H1 (cell line): ENCODE data around the gene TUBA1A. TPM values are rescaled to one million over a fixed set of nuclear protein-coding genes. Genes with fewer than 3 reads are reported as not detected.
"Not testable (repeated sequence)": the region's sequence is repeated elsewhere in the genome, so short reads cannot be mapped to it uniquely, and the experiment has no call there.

ENCODE experiments used
- CTCF ChIA-PET: fragments of 300-600 bp; sonication (Branson Sonifier 250); formaldehyde crosslinking; loops from one replicate; lab custom pipeline; 2021; ENCODE audit not compliant: partially characterized antibody; lab: Charles Lee
- POLR2A ChIA-PET: fragments of 300-600 bp; sonication (Branson Sonifier 250); formaldehyde crosslinking; loops from one replicate; lab custom pipeline; 2021; ENCODE audit warnings: inconsistent platforms; ENCODE audit not compliant: partially characterized antibody; lab: Charles Lee
- DNase-seq, 2 experiments: peaks; one replicate each; pipeline versions ENCODE4 v3.0.0 to v3.0.0-alpha.2; 2010 to 2022; ENCODE audit warnings: low spot score in 2 of 2, low read depth in 1 of 2, mixed read lengths in 1 of 2
- FAIRE-seq: peaks from 2 replicates; lab custom pipeline; 2011; peaks lifted over from hg19 to GRCh38; lab: Jason Lieb, UNC
- H2AFZ ChIP-seq: 2 replicates; pipeline ENCODE4 v1.8.1; 2012; ENCODE audit warnings: low read length, inconsistent platforms
- H2AK5ac ChIP-seq: 2 replicates; pipeline ENCODE4 v1.6.1; 2013; ENCODE audit warnings: low read depth, low read length
- H2BK120ac ChIP-seq: replicated peaks from 2 replicates; pipeline ENCODE3; 2013; ENCODE audit warnings: low read depth, low read length, inconsistent platforms
- H2BK12ac ChIP-seq: 2 replicates; pipeline ENCODE4 v1.6.1; 2013; ENCODE audit warnings: low read depth, low read length
- H2BK15ac ChIP-seq: 2 replicates; pipeline ENCODE4 v1.6.1; 2013; ENCODE audit warnings: low read length
- H2BK20ac ChIP-seq: 2 replicates; pipeline ENCODE4 v1.6.1; 2013; ENCODE audit warnings: low read length
- H2BK5ac ChIP-seq: 2 replicates; pipeline ENCODE4 v1.6.1; 2013; ENCODE audit warnings: low read depth, low read length
- H3K14ac ChIP-seq: 2 replicates; pipeline ENCODE4 v1.6.1; 2013; ENCODE audit warnings: inconsistent platforms; ENCODE audit not compliant: insufficient read length
- H3K18ac ChIP-seq: 2 replicates; pipeline ENCODE4 v1.6.1; 2013; ENCODE audit warnings: low read length; ENCODE audit errors: extremely low read depth
- H3K23ac ChIP-seq: 2 replicates; pipeline ENCODE4 v1.6.1; 2013; ENCODE audit warnings: inconsistent platforms; ENCODE audit not compliant: insufficient read length
- H3K23me2 ChIP-seq: 2 replicates; pipeline ENCODE4 v1.6.1; 2013; ENCODE audit warnings: low read depth, low read length
- H3K27ac ChIP-seq: 2 replicates; pipeline ENCODE4 v1.6.1; 2011; ENCODE audit warnings: low read depth, low read length, inconsistent platforms
- H3K27me3 ChIP-seq, 4 experiments: replicated peaks in 1 of 4; 1 replicate in 1 of 4; 2 replicates in 3 of 4; pipeline versions ENCODE4 v1.6.1 to v1.8.1; 2011 to 2013; ENCODE audit warnings: low read length in 3 of 4, mild to moderate bottlenecking in 3 of 4, inconsistent platforms in 2 of 4, mixed read lengths in 2 of 4, moderate library complexity in 1 of 4; ENCODE audit not compliant: control insufficient read depth in 3 of 4, insufficient read depth in 3 of 4; ENCODE audit errors: extremely low read depth in 1 of 4
- H3K36me3 ChIP-seq, 4 experiments: 2 replicates each; pipeline versions ENCODE4 v1.6.1 to v1.8.1; 2011 to 2013; ENCODE audit warnings: mild to moderate bottlenecking in 4 of 4, low read length in 3 of 4, moderate library complexity in 2 of 4, control low read depth in 1 of 4, inconsistent platforms in 1 of 4; ENCODE audit not compliant: insufficient read depth in 4 of 4, control insufficient read depth in 2 of 4
- H3K4ac ChIP-seq: replicated peaks from 2 replicates; pipeline ENCODE3; 2013; ENCODE audit warnings: low read length, low read depth, mixed read lengths, inconsistent platforms; ENCODE audit not compliant: insufficient read length
- H3K4me1 ChIP-seq, 4 experiments: replicated peaks in 1 of 4; 1 replicate in 1 of 4; 2 replicates in 3 of 4; pipeline versions ENCODE4 v1.6.1 to v1.8.1; 2011 to 2013; ENCODE audit warnings: low read length in 3 of 4, inconsistent platforms in 2 of 4, mixed read lengths in 1 of 4; ENCODE audit not compliant: insufficient read depth in 4 of 4, control insufficient read depth in 3 of 4
- H3K4me2 ChIP-seq, 2 experiments: 2 replicates each; pipeline versions ENCODE4 v1.6.1 to v1.8.1; 2011 to 2013; ENCODE audit warnings: low read depth in 2 of 2, low read length in 2 of 2, control low read depth in 1 of 2, inconsistent platforms in 1 of 2, mild to moderate bottlenecking in 1 of 2; ENCODE audit not compliant: insufficient read depth in 1 of 2
- H3K4me3 ChIP-seq, 4 experiments: fragments of 200-600, 300-600 bp in 1 of 4; sonication (generic), shearing (Covaris generic), sonication (Bioruptor Twin) in 1 of 4; 2 replicates each; pipeline versions ENCODE4 v1.5.1 to v1.8.1; 2011 to 2016; ENCODE audit warnings: low read length in 4 of 4, low read depth in 3 of 4, control low read depth in 2 of 4, inconsistent platforms in 2 of 4, mild to moderate bottlenecking in 2 of 4, mixed read lengths in 1 of 4, moderate library complexity in 1 of 4; ENCODE audit not compliant: insufficient read depth in 2 of 4; ENCODE audit errors: extremely low read depth in 1 of 4
- H3K56ac ChIP-seq: replicated peaks from 2 replicates; pipeline ENCODE3; 2013; ENCODE audit warnings: low read depth, mild to moderate bottlenecking, mixed read lengths, low read length, inconsistent platforms; ENCODE audit not compliant: insufficient read length
- H3K79me1 ChIP-seq: 2 replicates; pipeline ENCODE4 v1.6.1; 2013; ENCODE audit warnings: low read depth, low read length, control low read depth
- H3K79me2 ChIP-seq, 2 experiments: 2 replicates each; pipeline versions ENCODE4 v1.6.1 to v1.8.1; 2012 to 2013; ENCODE audit warnings: low read length in 2 of 2, mild to moderate bottlenecking in 2 of 2, inconsistent platforms in 1 of 2; ENCODE audit not compliant: insufficient read depth in 2 of 2, control insufficient read depth in 1 of 2
- H3K9ac ChIP-seq, 4 experiments: replicated peaks in 1 of 4; 1 replicate in 1 of 4; 2 replicates in 3 of 4; pipeline versions ENCODE4 v1.6.1 to v1.8.1; 2011 to 2013; ENCODE audit warnings: low read depth in 3 of 4, low read length in 3 of 4, control low read depth in 2 of 4, mild to moderate bottlenecking in 2 of 4, moderate library complexity in 2 of 4, inconsistent platforms in 1 of 4; ENCODE audit errors: extremely low read depth in 1 of 4
- H3K9me3 ChIP-seq, 2 experiments: 2 replicates each; pipeline versions ENCODE4 v1.6.1 to v1.8.1; 2012 to 2013; ENCODE audit warnings: mild to moderate bottlenecking in 2 of 2, moderate library complexity in 2 of 2, control low read depth in 1 of 2, inconsistent platforms in 1 of 2, low read depth in 1 of 2, low read length in 1 of 2, mixed read lengths in 1 of 2; ENCODE audit not compliant: insufficient read depth in 2 of 2
- H4K20me1 ChIP-seq, 2 experiments: replicated peaks in 1 of 2; 2 replicates each; pipeline versions ENCODE3 to v1.8.1; 2011 to 2013; ENCODE audit warnings: inconsistent platforms in 2 of 2, low read length in 2 of 2, mild to moderate bottlenecking in 1 of 2; ENCODE audit not compliant: insufficient read depth in 2 of 2, control insufficient read depth in 1 of 2
- H4K5ac ChIP-seq: 2 replicates; pipeline ENCODE4 v1.6.1; 2013; ENCODE audit warnings: low read length, low read depth, mixed read lengths, inconsistent platforms; ENCODE audit not compliant: insufficient read length
- H4K8ac ChIP-seq: 2 replicates; pipeline ENCODE4 v1.8.0; 2013; ENCODE audit warnings: mild to moderate bottlenecking, moderate library complexity, low read length, inconsistent platforms; ENCODE audit not compliant: insufficient read depth; ENCODE audit errors: extremely low read depth
- H4K91ac ChIP-seq: replicated peaks from 2 replicates; pipeline ENCODE3; 2013; ENCODE audit warnings: low read length, mixed read lengths, inconsistent platforms; ENCODE audit not compliant: insufficient read length
- WGBS, 2 experiments: shearing (Covaris generic) in 1 of 2; methylation state at CpG; one replicate each; pipeline versions ENCODE4 v1.1.6 to v1.1.7; 2013 to 2015; ENCODE audit warnings: low lambda C conversion rate in 2 of 2, mixed read lengths in 2 of 2, inconsistent platforms in 1 of 2, low coverage in 1 of 2, missing lambda C conversion rate in 1 of 2; ENCODE audit not compliant: insufficient replicate concordance in 2 of 2, insufficient coverage in 1 of 2, insufficient read length in 1 of 2; ENCODE audit errors: extremely low coverage in 1 of 2, missing lambda C conversion rate in 1 of 2; 5-methylcytosine and 5-hydroxymethylcytosine counted together
- polyA plus RNA-seq, 7 experiments: library from polyadenylated mRNA; depleted of rRNA in 3 of 7; stranded (reverse) in 5 of 7; unstranded in 2 of 7; fragments of >200 nt in 5 of 7; fragments of 200-250 nt in 2 of 7; gene quantifications; 1 replicate in 5 of 7; 2 replicates in 1 of 7; 4 replicates in 1 of 7; pipeline versions ENCODE4 v1.2.1 to v1.2.3, GENCODE V29; 2011 to 2013; ENCODE audit warnings: missing spikeins in 2 of 7, mixed read lengths in 2 of 7
- total RNA-seq: library from RNA; stranded (reverse); fragmentation: NEBNext Ultra II Directional; extraction: Animal tissue kit (Norgen Biotek cat#: 25700); gene quantifications from 2 replicates; pipeline ENCODE4 v1.2.1, GENCODE V29; 2021

Gene TUBA1A
- total and polyA plus RNA-seq, 2 of the 8 experiments (the other 6 are each of a cell fraction or from before 2014, with no cell fraction given): 283 to 1,018 TPM

GRCh38 chr12:49183214-49183950 lies 5.5 kb downstream of the TUBA1A start:
- H2BK5ac ChIP-seq, H3K18ac ChIP-seq, H3K4ac ChIP-seq, H3K79me2 ChIP-seq, H3K27ac ChIP-seq, H3K56ac ChIP-seq, H2BK15ac ChIP-seq, H3K4me3 ChIP-seq, H3K27me3 ChIP-seq, H4K20me1 ChIP-seq, H4K5ac ChIP-seq, H4K8ac ChIP-seq, H2AFZ ChIP-seq, H2AK5ac ChIP-seq, H2BK12ac ChIP-seq, H3K23me2 ChIP-seq, H3K9ac ChIP-seq, H4K91ac ChIP-seq, H3K23ac ChIP-seq, H2BK120ac ChIP-seq, H3K4me2 ChIP-seq, H3K9me3 ChIP-seq, DNase-seq, H3K14ac ChIP-seq, FAIRE-seq, H3K4me1 ChIP-seq, H2BK20ac ChIP-seq, H3K79me1 ChIP-seq: not testable (repeated sequence)
- H3K36me3 ChIP-seq: peaks cover 2 to 22% (median 8%) of the 10 kb centered on the region in 4 experiments; a peak in 5 of 8 replicates
- CTCF ChIA-PET: interaction anchor here (0.7 to 2.9 kb wide), 3 partner anchors 25 to 279 kb away, joined by 3 to 9 read pairs (median 3); no protein-coding TSS in a partner anchor
- 86% methylated on average over 15 of the region's 15 CpGs; no CpG with 5 or more reads in 1 of the 2 experiments for WGBS, 2 experiments
- POLR2A ChIA-PET: interaction anchor here (1.1 to 1.8 kb wide), 2 partner anchors 34 to 56 kb away, joined by 3 read pairs; no protein-coding TSS in a partner anchor
